ENCODE measurements around the gene MYL6. TPM values are rescaled to one million over a fixed set of nuclear protein-coding genes. Genes with fewer than 3 reads are reported as not detected.

Gene MYL6
- polyA plus RNA-seq, 2 donors = 1,769 to 2,908 TPM

GRCh38 chr12:56162468-56163290 lies 4.5 kb downstream of the MYL6 start:
- Histone ChIP-seq H3K27ac (ENCODE audit: low read depth in 2 of 2, low read length in 1 of 2) (peak overlapping the region in 1 of 2 donors; percentile 69), H3K36me3 (ENCODE audit: control insufficient read depth in 2 of 2, insufficient read depth in 2 of 2, low read length in 1 of 2) (peaks cover 21 to 43% of the 10 kb centered on the region in 2 donors), H3K4me3 (ENCODE audit: low read depth in 1 of 2, low read length in 2 of 2) (no peak overlapping the region), H3K4me1 (ENCODE audit: control insufficient read depth in 2 of 2, insufficient read depth in 2 of 2, low read length in 1 of 2) (peaks cover 5 to 8% of the 10 kb centered on the region in 2 donors), H3K27me3 (ENCODE audit: control insufficient read depth in 1 of 2, insufficient read depth in 2 of 2, low read length in 2 of 2) (no peaks in the 10 kb centered on the region), H3K9me3 (ENCODE audit: control insufficient read depth in 2 of 2, insufficient read depth in 1 of 2, low read depth in 1 of 2, low read length in 1 of 2) (no peaks in the 10 kb centered on the region)
- 57 to 59% methylated on average over 11 of the region's 11 CpGs for WGBS, 2 donors

- Histone ChIP-seq H3K4me3 (ENCODE audit: low read depth in 1 of 2, low read length in 2 of 2) (no peak overlapping the region), H3K9me3 (ENCODE audit: control insufficient read depth in 2 of 2, insufficient read depth in 1 of 2, low read depth in 1 of 2, low read length in 1 of 2) (no peaks in the 10 kb centered on the region), H3K4me1 (ENCODE audit: control insufficient read depth in 2 of 2, insufficient read depth in 2 of 2, low read length in 1 of 2) (peaks cover 5 to 8% of the 10 kb centered on the region in 2 donors), H3K27me3 (ENCODE audit: control insufficient read depth in 1 of 2, insufficient read depth in 2 of 2, low read length in 2 of 2) (no peaks in the 10 kb centered on the region), H3K36me3 (ENCODE audit: control insufficient read depth in 2 of 2, insufficient read depth in 2 of 2, low read length in 1 of 2) (peaks cover 22 to 48% of the 10 kb centered on the region in 2 donors), H3K27ac (ENCODE audit: low read depth in 2 of 2, low read length in 1 of 2) (peak overlapping the region in 1 of 2 donors; percentile 15)
- 67 to 70% methylated on average over 11 of the region's 11 CpGs for WGBS, 2 donors
Measured at GRCh38 chr12:56163533-56164344, 5.6 kb downstream of the MYL6 start.

DNA sequence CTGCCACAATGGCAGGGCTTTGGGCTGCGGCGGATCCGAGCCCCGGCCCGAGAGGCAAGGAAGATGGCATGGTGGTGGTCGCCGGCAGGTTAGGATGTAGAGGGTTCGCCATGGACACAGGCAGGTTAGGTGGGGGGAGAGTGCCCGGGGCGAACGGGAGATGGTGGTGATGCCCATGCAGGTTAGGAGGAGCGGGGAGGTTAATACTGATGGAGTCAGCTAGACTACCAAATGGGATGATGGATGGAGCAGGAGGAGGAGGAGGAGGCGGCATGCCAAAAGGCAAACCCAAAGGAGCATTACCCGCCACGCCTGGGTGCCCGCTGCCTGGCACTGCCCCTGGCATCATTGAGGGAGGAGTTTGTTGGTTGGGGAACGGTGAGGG lies 6.2 kb downstream of the MYL6 start:
- Histone ChIP-seq H3K9me3 (ENCODE audit: control insufficient read depth in 2 of 2, insufficient read depth in 1 of 2, low read depth in 1 of 2, low read length in 1 of 2) (no peaks in the 10 kb centered on the region), H3K27me3 (ENCODE audit: control insufficient read depth in 1 of 2, insufficient read depth in 2 of 2, low read length in 2 of 2) (no peaks in the 10 kb centered on the region), H3K27ac (ENCODE audit: low read depth in 2 of 2, low read length in 1 of 2) (peak overlapping the region in 1 of 2 donors; percentile 15), H3K4me3 (ENCODE audit: low read depth in 1 of 2, low read length in 2 of 2) (no peak overlapping the region), H3K36me3 (ENCODE audit: control insufficient read depth in 2 of 2, insufficient read depth in 2 of 2, low read length in 1 of 2) (peaks cover 22 to 49% of the 10 kb centered on the region in 2 donors), H3K4me1 (ENCODE audit: control insufficient read depth in 2 of 2, insufficient read depth in 2 of 2, low read length in 1 of 2) (peaks cover 5 to 8% of the 10 kb centered on the region in 2 donors)
- WGBS, 2 donors = 75 to 85% methylated on average over 17 of the region's 17 CpGs

DNA sequence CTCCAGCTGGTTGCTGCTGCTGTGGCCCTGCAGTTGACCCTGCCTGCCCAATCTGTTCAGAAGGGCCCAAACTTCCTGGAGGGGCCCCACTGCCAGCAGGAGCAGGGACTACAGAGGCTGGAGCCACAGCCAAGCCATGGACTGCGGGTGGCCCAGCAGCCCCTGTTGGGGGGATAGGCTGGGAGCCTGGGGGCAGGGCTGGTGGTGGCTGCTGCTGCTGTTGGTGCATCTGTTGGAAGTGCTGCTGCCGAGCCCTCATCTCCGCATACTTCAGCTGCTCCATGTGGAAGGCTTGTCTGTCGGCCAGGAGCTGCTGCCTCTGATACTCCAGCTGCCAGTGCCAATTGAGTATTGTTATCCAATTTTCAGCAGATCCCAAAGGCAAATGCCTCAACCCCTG lies 7.2 kb downstream of the MYL6 start:
- WGBS, 2 donors = 67 to 75% methylated on average over 4 of the region's 4 CpGs

GRCh38 chr12:56169229-56169759 lies 11.1 kb downstream of the MYL6 start:
- H3K36me3 ChIP-seq (ENCODE audit: control insufficient read depth in 2 of 2, insufficient read depth in 2 of 2, low read length in 1 of 2) = peaks cover 21 to 58% of the 10 kb centered on the region in 2 donors
- no peak overlapping the region for H3K27ac ChIP-seq (ENCODE audit: low read depth in 2 of 2, low read length in 1 of 2)
- WGBS, 2 donors = 89% methylated on average over 11 of the region's 11 CpGs
- no peaks in the 10 kb centered on the region for H3K9me3 ChIP-seq (ENCODE audit: control insufficient read depth in 2 of 2, insufficient read depth in 1 of 2, low read depth in 1 of 2, low read length in 1 of 2)
- no peak overlapping the region for H3K4me3 ChIP-seq (ENCODE audit: low read depth in 1 of 2, low read length in 2 of 2)
- no peaks in the 10 kb centered on the region for H3K4me1 ChIP-seq (ENCODE audit: control insufficient read depth in 2 of 2, insufficient read depth in 2 of 2, low read length in 1 of 2)
- no peaks in the 10 kb centered on the region for H3K27me3 ChIP-seq (ENCODE audit: control insufficient read depth in 1 of 2, insufficient read depth in 2 of 2, low read length in 2 of 2)

More for the DNA sequence above, 7.2 kb downstream of the MYL6 start:
- Histone ChIP-seq H3K4me1 (ENCODE audit: control insufficient read depth in 2 of 2, insufficient read depth in 2 of 2, low read length in 1 of 2) (peaks cover 5% of the 10 kb centered on the region in 2 donors), H3K27ac (ENCODE audit: low read depth in 2 of 2, low read length in 1 of 2) (peak overlapping the region in 1 of 2 donors; percentile 43), H3K36me3 (ENCODE audit: control insufficient read depth in 2 of 2, insufficient read depth in 2 of 2, low read length in 1 of 2) (peaks cover 18 to 52% of the 10 kb centered on the region in 2 donors), H3K4me3 (ENCODE audit: low read depth in 1 of 2, low read length in 2 of 2) (no peak overlapping the region), H3K9me3 (ENCODE audit: control insufficient read depth in 2 of 2, insufficient read depth in 1 of 2, low read depth in 1 of 2, low read length in 1 of 2) (no peaks in the 10 kb centered on the region), H3K27me3 (ENCODE audit: control insufficient read depth in 1 of 2, insufficient read depth in 2 of 2, low read length in 2 of 2) (no peaks in the 10 kb centered on the region)

DNA sequence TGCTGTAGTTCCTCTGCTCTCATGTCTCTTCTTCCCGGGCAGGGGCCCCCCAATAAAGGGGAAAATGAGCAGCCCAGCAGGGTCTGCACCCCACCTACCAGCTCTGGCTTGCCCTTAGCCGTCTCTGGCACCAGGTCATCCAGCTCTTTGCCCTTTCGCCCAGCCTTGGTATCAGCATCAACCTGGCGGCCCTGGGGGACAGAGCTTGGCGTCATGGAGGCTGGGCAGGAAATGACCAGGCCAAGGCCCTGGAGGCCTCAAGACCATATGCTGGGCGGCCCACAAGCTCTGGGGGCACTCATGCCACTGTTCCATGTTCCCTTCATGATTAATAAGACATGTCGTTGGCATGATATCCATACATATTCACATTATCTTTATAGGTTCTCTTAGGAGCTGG lies 14.7 kb downstream of the MYL6 start:
- H3K27ac ChIP-seq (ENCODE audit: low read depth in 2 of 2, low read length in 1 of 2) = no peak overlapping the region
- peaks cover 14 to 48% of the 10 kb centered on the region in 2 donors for H3K36me3 ChIP-seq (ENCODE audit: control insufficient read depth in 2 of 2, insufficient read depth in 2 of 2, low read length in 1 of 2)
- WGBS, 2 donors = 86 to 88% methylated on average over 7 of the region's 7 CpGs
- no peaks in the 10 kb centered on the region for H3K27me3 ChIP-seq (ENCODE audit: control insufficient read depth in 1 of 2, insufficient read depth in 2 of 2, low read length in 2 of 2)
- H3K4me3 ChIP-seq (ENCODE audit: low read depth in 1 of 2, low read length in 2 of 2) = no peak overlapping the region
- no peaks in the 10 kb centered on the region for H3K9me3 ChIP-seq (ENCODE audit: control insufficient read depth in 2 of 2, insufficient read depth in 1 of 2, low read depth in 1 of 2, low read length in 1 of 2)
- H3K4me1 ChIP-seq (ENCODE audit: control insufficient read depth in 2 of 2, insufficient read depth in 2 of 2, low read length in 1 of 2) = no peaks in the 10 kb centered on the region

DNA sequence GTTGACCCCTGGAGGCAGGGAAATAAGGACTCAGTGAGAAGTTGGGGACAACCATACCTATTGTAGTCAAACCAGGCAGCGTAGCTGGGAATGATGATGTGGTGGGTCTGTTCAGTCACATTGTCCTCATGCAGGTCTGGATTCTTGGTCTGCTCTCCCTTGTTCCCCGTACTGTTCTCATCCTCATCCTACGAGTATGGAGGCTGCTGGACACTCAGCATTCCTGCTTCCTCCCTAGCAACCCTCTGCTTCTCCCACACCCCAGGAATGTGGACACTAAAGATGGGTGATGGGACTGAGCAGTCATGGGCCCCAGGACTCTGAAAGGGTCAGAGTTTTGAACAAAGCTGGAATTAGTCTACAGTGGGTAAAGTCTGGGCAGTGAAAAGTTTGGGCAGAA lies 20.2 kb downstream of the MYL6 start:
- Histone ChIP-seq H3K9me3 (ENCODE audit: control insufficient read depth in 2 of 2, insufficient read depth in 1 of 2, low read depth in 1 of 2, low read length in 1 of 2) (no peaks in the 10 kb centered on the region), H3K4me1 (ENCODE audit: control insufficient read depth in 2 of 2, insufficient read depth in 2 of 2, low read length in 1 of 2) (no peaks in the 10 kb centered on the region), H3K27me3 (ENCODE audit: control insufficient read depth in 1 of 2, insufficient read depth in 2 of 2, low read length in 2 of 2) (no peaks in the 10 kb centered on the region), H3K36me3 (ENCODE audit: control insufficient read depth in 2 of 2, insufficient read depth in 2 of 2, low read length in 1 of 2) (peaks cover 17 to 38% of the 10 kb centered on the region in 2 donors), H3K4me3 (ENCODE audit: low read depth in 1 of 2, low read length in 2 of 2) (no peak overlapping the region), H3K27ac (ENCODE audit: low read depth in 2 of 2, low read length in 1 of 2) (no peak overlapping the region)
- 93% methylated on average over 3 of the region's 3 CpGs for WGBS, 2 donors

GRCh38 chr12:56186957-56187356 lies 28.8 kb downstream of the MYL6 start:
- Histone ChIP-seq H3K9me3 (ENCODE audit: control insufficient read depth in 2 of 2, insufficient read depth in 1 of 2, low read depth in 1 of 2, low read length in 1 of 2) (no peaks in the 10 kb centered on the region), H3K27me3 (ENCODE audit: control insufficient read depth in 1 of 2, insufficient read depth in 2 of 2, low read length in 2 of 2) (no peaks in the 10 kb centered on the region), H3K36me3 (ENCODE audit: control insufficient read depth in 2 of 2, insufficient read depth in 2 of 2, low read length in 1 of 2) (peaks cover 2 to 11% of the 10 kb centered on the region in 2 donors), H3K4me1 (ENCODE audit: control insufficient read depth in 2 of 2, insufficient read depth in 2 of 2, low read length in 1 of 2) (peaks cover 0 to 2% of the 10 kb centered on the region in 2 donors), H3K4me3 (ENCODE audit: low read depth in 1 of 2, low read length in 2 of 2) (no peak overlapping the region), H3K27ac (ENCODE audit: low read depth in 2 of 2, low read length in 1 of 2) (no peak overlapping the region)
- WGBS, 2 donors = 55% methylated on average over 2 of the region's 2 CpGs

GRCh38 chr12:56188131-56188777 lies 30.1 kb downstream of the MYL6 start:
- Histone ChIP-seq H3K27ac (ENCODE audit: low read depth in 2 of 2, low read length in 1 of 2) (peak overlapping the region; percentile 78 to 80), H3K4me1 (ENCODE audit: control insufficient read depth in 2 of 2, insufficient read depth in 2 of 2, low read length in 1 of 2) (peaks cover 0 to 2% of the 10 kb centered on the region in 2 donors), H3K4me3 (ENCODE audit: low read depth in 1 of 2, low read length in 2 of 2) (peak overlapping the region; percentile 80 to 83), H3K9me3 (ENCODE audit: control insufficient read depth in 2 of 2, insufficient read depth in 1 of 2, low read depth in 1 of 2, low read length in 1 of 2) (no peaks in the 10 kb centered on the region), H3K36me3 (ENCODE audit: control insufficient read depth in 2 of 2, insufficient read depth in 2 of 2, low read length in 1 of 2) (peaks cover 2 to 11% of the 10 kb centered on the region in 2 donors), H3K27me3 (ENCODE audit: control insufficient read depth in 1 of 2, insufficient read depth in 2 of 2, low read length in 2 of 2) (no peaks in the 10 kb centered on the region)
- WGBS, 2 donors = 8 to 9% methylated on average over 10 of the region's 10 CpGs
